Measurements from ENCODE around the gene SHC1. TPM values are rescaled to one million over a fixed set of nuclear protein-coding genes. Genes with fewer than 3 reads are reported as not detected.
"Not testable (repeated sequence)": the region's sequence is repeated elsewhere in the genome, so short reads cannot be mapped to it uniquely, and the experiment has no call there.

The SHC1 gene
- total and polyA plus RNA-seq, 2 experiments from 2014 or later: 117 to 211 TPM

GRCh38 chr1:154977762-154978161, 7.2 kb upstream of the SHC1 start:
- H3K4me3 Mint-ChIP-seq; H3K4me3 ChIP-seq; H3K27me3 ChIP-seq (ENCODE audit: insufficient read depth); H3K27ac Mint-ChIP-seq; H2AFZ ChIP-seq; H3K9me2 ChIP-seq (ENCODE audit: insufficient read depth); H3K9me3 Mint-ChIP-seq; H3K27ac ChIP-seq (ENCODE audit: low read depth); H3K27me3 Mint-ChIP-seq (ENCODE audit: insufficient read depth, low read depth, poor library complexity); H3K4me1 Mint-ChIP-seq; ATAC-seq; DNase-seq (ENCODE audit: low spot score): not testable (repeated sequence)
- Histone ChIP-seq H3K36me3 (ENCODE audit: insufficient read depth) (peaks cover 26% of the 10 kb centered on the region; the same call in 1 of the 2 replicates), H3K4me1 (ENCODE audit: insufficient read depth) (peaks cover 18% of the 10 kb centered on the region), H3F3A (replicated peaks; ENCODE audit: low read depth) (peaks cover 29% of the 10 kb centered on the region), H4K20me1 (replicated peaks; ENCODE audit: insufficient read depth) (peaks cover 27% of the 10 kb centered on the region), H3K4me2 (peak overlapping the region; percentile 84; the same call in 1 of the 2 replicates), H3K79me2 (replicated peaks; ENCODE audit: insufficient read depth) (peaks cover 57% of the 10 kb centered on the region)
- peaks cover 55% of the 10 kb centered on the region for H3K36me3 Mint-ChIP-seq (ENCODE audit: low read depth)

- Histone ChIP-seq H3K4me1 (ENCODE audit: insufficient read depth) (peaks cover 24% of the 10 kb centered on the region), H3K27me3 (ENCODE audit: insufficient read depth) (no peaks in the 10 kb centered on the region), H3K27ac (ENCODE audit: low read depth) (peak overlapping the region; percentile 93), H3K79me2 (replicated peaks; ENCODE audit: insufficient read depth) (peaks cover 58% of the 10 kb centered on the region), H3K4me2 (peak overlapping the region; percentile 84), H3F3A (replicated peaks; ENCODE audit: low read depth) (peaks cover 22% of the 10 kb centered on the region), H3K36me3 (ENCODE audit: insufficient read depth) (peaks cover 22% of the 10 kb centered on the region; the same call in 1 of the 2 replicates), H3K4me3 (peak overlapping the region; percentile 82), H3K9me2 (ENCODE audit: insufficient read depth) (no peaks in the 10 kb centered on the region), H2AFZ (no peak overlapping the region), H4K20me1 (replicated peaks; ENCODE audit: insufficient read depth) (peaks cover 27% of the 10 kb centered on the region)
- no peak overlapping the region for H3K4me3 Mint-ChIP-seq
- peaks cover 45% of the 10 kb centered on the region for H3K36me3 Mint-ChIP-seq (ENCODE audit: low read depth)
- no peak overlapping the region for H3K27ac Mint-ChIP-seq
- TF ChIP-seq ETS1 (IDR thresholded peaks at IDR 0.05): no peak
- no peak for TF ChIP-seq POLR2AphosphoS5 (IDR thresholded peaks at IDR 0.05; ENCODE audit: low read depth)
- no peak for TF ChIP-seq JUNB (IDR thresholded peaks at IDR 0.05; ENCODE audit: unreplicated experiment)
- no peak for TF ChIP-seq EZH2phosphoT487 (IDR thresholded peaks at IDR 0.05; ENCODE audit: unreplicated experiment)
- no peak for ATAC-seq
- peaks cover 8% of the 10 kb centered on the region for H3K27me3 Mint-ChIP-seq (ENCODE audit: insufficient read depth, low read depth, poor library complexity)
- peaks cover 3% of the 10 kb centered on the region; the same call in 1 of the 3 replicates for H3K9me3 Mint-ChIP-seq
- peaks cover 16% of the 10 kb centered on the region for H3K4me1 Mint-ChIP-seq
- peak; percentile 61 for DNase-seq (ENCODE audit: low spot score)
Observed at GRCh38 chr1:154975409-154976059, 5.0 kb upstream of the SHC1 start.

DNA sequence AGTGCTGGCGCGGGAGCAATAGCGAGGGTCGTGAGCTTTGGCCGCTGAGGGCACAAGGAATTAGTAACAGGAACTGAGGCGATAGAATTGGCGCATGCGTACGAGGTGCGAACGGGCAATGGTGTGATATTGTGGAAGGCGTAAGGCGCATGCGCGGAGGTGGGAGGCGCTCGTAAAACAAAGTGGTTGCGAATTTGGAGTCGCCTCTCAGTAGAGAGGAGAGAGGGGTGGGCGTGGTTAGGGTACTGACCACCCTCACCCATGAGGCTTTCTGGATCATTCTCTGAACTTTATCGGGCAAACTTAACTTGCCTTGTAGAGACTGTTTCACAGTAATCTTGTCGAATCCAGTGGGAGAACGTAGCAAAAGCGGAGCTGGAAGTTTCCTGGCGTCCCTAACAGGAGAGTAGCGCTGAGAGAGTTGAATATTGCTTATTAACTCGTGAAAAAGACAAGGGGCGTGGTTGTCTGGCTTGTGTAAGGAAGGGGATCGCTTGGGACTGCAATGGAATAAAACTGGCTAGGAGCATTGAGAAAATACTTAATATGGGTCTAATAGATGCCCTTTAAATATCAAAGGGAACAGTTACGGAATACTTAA, 4.4 kb upstream of the SHC1 start:
- Mint-ChIP-seq H3K4me1 (peaks cover 16% of the 10 kb centered on the region), H3K27me3 (ENCODE audit: insufficient read depth, low read depth, poor library complexity) (peaks cover 10% of the 10 kb centered on the region), H3K9me3 (peaks cover 3% of the 10 kb centered on the region; the same call in 1 of the 3 replicates), H3K4me3 (no peak overlapping the region), H3K27ac (no peak overlapping the region), H3K36me3 (ENCODE audit: low read depth) (peaks cover 39% of the 10 kb centered on the region)
- Histone ChIP-seq H3K79me2 (replicated peaks; ENCODE audit: insufficient read depth) (peaks cover 59% of the 10 kb centered on the region), H3K36me3 (ENCODE audit: insufficient read depth) (peaks cover 21% of the 10 kb centered on the region; the same call in 1 of the 2 replicates), H4K20me1 (replicated peaks; ENCODE audit: insufficient read depth) (peaks cover 27% of the 10 kb centered on the region), H3F3A (replicated peaks; ENCODE audit: low read depth) (peaks cover 22% of the 10 kb centered on the region), H3K9me2 (ENCODE audit: insufficient read depth) (no peaks in the 10 kb centered on the region), H3K27me3 (ENCODE audit: insufficient read depth) (no peaks in the 10 kb centered on the region), H2AFZ (no peak overlapping the region), H3K27ac (ENCODE audit: low read depth) (peak overlapping the region; percentile 93), H3K4me2 (peak overlapping the region; percentile 84), H3K4me3 (peak overlapping the region; percentile 82), H3K4me1 (ENCODE audit: insufficient read depth) (peaks cover 24% of the 10 kb centered on the region)
- ATAC-seq (peak; percentile 18), DNase-seq (ENCODE audit: low spot score) (peak; percentile 99)
- peak; percentile 75 for TF ChIP-seq POLR2AphosphoS5 (IDR thresholded peaks at IDR 0.05; ENCODE audit: low read depth)
- TF ChIP-seq, protein P1, sequence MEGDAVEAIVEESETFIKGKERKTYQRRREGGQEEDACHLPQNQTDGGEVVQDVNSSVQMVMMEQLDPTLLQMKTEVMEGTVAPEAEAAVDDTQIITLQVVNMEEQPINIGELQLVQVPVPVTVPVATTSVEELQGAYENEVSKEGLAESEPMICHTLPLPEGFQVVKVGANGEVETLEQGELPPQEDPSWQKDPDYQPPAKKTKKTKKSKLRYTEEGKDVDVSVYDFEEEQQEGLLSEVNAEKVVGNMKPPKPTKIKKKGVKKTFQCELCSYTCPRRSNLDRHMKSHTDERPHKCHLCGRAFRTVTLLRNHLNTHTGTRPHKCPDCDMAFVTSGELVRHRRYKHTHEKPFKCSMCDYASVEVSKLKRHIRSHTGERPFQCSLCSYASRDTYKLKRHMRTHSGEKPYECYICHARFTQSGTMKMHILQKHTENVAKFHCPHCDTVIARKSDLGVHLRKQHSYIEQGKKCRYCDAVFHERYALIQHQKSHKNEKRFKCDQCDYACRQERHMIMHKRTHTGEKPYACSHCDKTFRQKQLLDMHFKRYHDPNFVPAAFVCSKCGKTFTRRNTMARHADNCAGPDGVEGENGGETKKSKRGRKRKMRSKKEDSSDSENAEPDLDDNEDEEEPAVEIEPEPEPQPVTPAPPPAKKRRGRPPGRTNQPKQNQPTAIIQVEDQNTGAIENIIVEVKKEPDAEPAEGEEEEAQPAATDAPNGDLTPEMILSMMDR (conservative IDR thresholded peaks at IDR 0.05; ENCODE audit: low read depth in 2 of 2): no peak
- no peak for TF ChIP-seq ZNF331 (CRISPR knock-in tag; IDR thresholded peaks at IDR 0.05; ENCODE audit: low read depth)
- TF ChIP-seq NANOG (IDR thresholded peaks at IDR 0.05; ENCODE audit: borderline replicate concordance): peak; percentile 11; the same call in 1 of the 2 replicates
- no peak for TF ChIP-seq REST (IDR thresholded peaks at IDR 0.05; ENCODE audit: unreplicated experiment)
- TF ChIP-seq EZH2phosphoT487 (IDR thresholded peaks at IDR 0.05; ENCODE audit: unreplicated experiment): no peak
- TF ChIP-seq ETS1 (IDR thresholded peaks at IDR 0.05): no peak
